ENCODE results near the gene GUK1.

The GUK1 gene

DNA sequence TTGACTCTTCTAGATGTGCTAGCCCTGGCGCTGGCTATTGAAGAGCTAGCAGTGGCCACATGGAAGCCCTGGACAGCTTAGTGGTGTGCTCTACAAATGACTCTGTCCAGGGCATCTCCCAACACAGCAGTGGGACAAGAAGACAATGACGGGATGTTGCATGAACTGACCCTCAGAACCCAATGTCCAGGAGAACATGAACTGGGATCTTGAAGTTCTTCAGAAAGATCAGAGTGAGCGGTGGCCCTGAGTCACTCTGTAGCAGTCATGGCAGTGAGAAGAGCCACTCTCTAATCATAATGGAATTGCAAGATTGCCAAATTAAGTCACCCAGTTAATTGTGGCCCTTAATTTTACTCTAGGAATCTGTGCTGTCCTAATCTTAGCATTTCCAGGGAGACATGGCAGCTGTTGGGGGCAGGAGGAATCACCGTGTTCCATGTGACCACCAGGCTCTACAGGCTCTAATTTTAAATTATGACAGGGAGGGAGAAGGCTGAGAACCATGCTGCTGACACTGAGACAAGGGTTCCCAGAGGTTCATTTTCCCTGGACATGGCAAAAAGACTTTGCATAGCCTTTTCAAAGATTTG, 57.6 kb downstream of the GUK1 start:
- DNase-seq (ENCODE audit: extremely low read depth in 1 of 2, low read depth in 1 of 2), result no peak
